Ramos (cell line): ENCODE results near the gene GRK6.

Source experiments
- in situ Hi-C: fragments of 300-500 bp; cut with MboI; formaldehyde crosslinking; loops from one replicate; pipeline ENCODE4 v1.14.3; 2022; ENCODE audit warnings: low sequenced_read_pairs; ENCODE audit not compliant: unreplicated experiment

The GRK6 gene

GRCh38 chr5:177477701-177478477 lies 51.4 kb downstream of the GRK6 start:
- in situ Hi-C loops, result loop anchor here (25.0 kb wide), 1 partner anchor 941 kb away; the partner anchor contains the start of genes CDHR2 and RNF44

- in situ Hi-C loops, result loop anchor here (25.0 kb wide), 1 partner anchor 942 kb away; the partner anchor contains the start of genes CDHR2 and RNF44
Observed at GRCh38 chr5:177478711-177479646, 52.5 kb downstream of the GRK6 start.

GRCh38 chr5:177479774-177480173 lies 53.3 kb downstream of the GRK6 start:
- in situ Hi-C loops, result loop anchor here (25.0 kb wide), 1 partner anchor 942 kb away; the partner anchor contains the start of genes CDHR2 and RNF44

GRCh38 chr5:177482359-177482795 lies 55.9 kb downstream of the GRK6 start:
- in situ Hi-C loops, result loop anchor here (25.0 kb wide), 1 partner anchor 945 kb away; the partner anchor contains the start of genes CDHR2 and RNF44

GRCh38 chr5:177483042-177483441 lies 56.6 kb downstream of the GRK6 start:
- in situ Hi-C loops, result loop anchor here (25.0 kb wide), 1 partner anchor 946 kb away; the partner anchor contains the start of genes CDHR2 and RNF44

- in situ Hi-C loops, result loop anchor here (25.0 kb wide), 1 partner anchor 947 kb away; the partner anchor contains the start of genes CDHR2 and RNF44
Observed at GRCh38 chr5:177483994-177484901, 57.8 kb downstream of the GRK6 start.

GRCh38 chr5:177484902-177485549 lies 58.5 kb downstream of the GRK6 start:
- in situ Hi-C loops, result loop anchor here (25.0 kb wide), 1 partner anchor 948 kb away; the partner anchor contains the start of genes CDHR2 and RNF44

- in situ Hi-C loops, result loop anchor here (25.0 kb wide), 1 partner anchor 948 kb away; the partner anchor contains the start of genes CDHR2 and RNF44
Observed at GRCh38 chr5:177485753-177486152, 59.3 kb downstream of the GRK6 start.

- in situ Hi-C loops, result loop anchor here (25.0 kb wide), 1 partner anchor 949 kb away; the partner anchor contains the start of genes CDHR2 and RNF44
Observed at GRCh38 chr5:177486256-177486655, 59.8 kb downstream of the GRK6 start.

GRCh38 chr5:177487144-177487543 lies 60.7 kb downstream of the GRK6 start:
- in situ Hi-C loops, result loop anchor here (25.0 kb wide), 1 partner anchor 950 kb away; the partner anchor contains the start of genes CDHR2 and RNF44

GRCh38 chr5:177487975-177488374 lies 61.5 kb downstream of the GRK6 start:
- in situ Hi-C loops, result loop anchor here (25.0 kb wide), 1 partner anchor 951 kb away; the partner anchor contains the start of genes CDHR2 and RNF44

- in situ Hi-C loops, result loop anchor here (25.0 kb wide), 1 partner anchor 952 kb away; the partner anchor contains the start of genes CDHR2 and RNF44
Observed at GRCh38 chr5:177489119-177489716, 62.7 kb downstream of the GRK6 start.

- in situ Hi-C loops, result loop anchor here (25.0 kb wide), 1 partner anchor 953 kb away; the partner anchor contains the start of genes CDHR2 and RNF44
Observed at GRCh38 chr5:177490311-177490991, 64.0 kb downstream of the GRK6 start.

- in situ Hi-C loops, result loop anchor here (25.0 kb wide), 1 partner anchor 954 kb away; the partner anchor contains the start of genes CDHR2 and RNF44
Observed at GRCh38 chr5:177490992-177491391, 64.5 kb downstream of the GRK6 start.

GRCh38 chr5:177491429-177491945 lies 65.0 kb downstream of the GRK6 start:
- in situ Hi-C loops, result loop anchor here (25.0 kb wide), 1 partner anchor 954 kb away; the partner anchor contains the start of genes CDHR2 and RNF44

GRCh38 chr5:177491983-177492746 lies 65.7 kb downstream of the GRK6 start:
- in situ Hi-C loops, result loop anchor here (25.0 kb wide), 1 partner anchor 955 kb away; the partner anchor contains the start of genes CDHR2 and RNF44
